Measurements from ENCODE around the gene CERS2. TPM values are rescaled to one million over a fixed set of nuclear protein-coding genes. Genes with fewer than 3 reads are reported as not detected.

Gene CERS2
- total RNA-seq, 1 donor from 2014 or later = 189 TPM

GRCh38 chr1:151012684-151013471 is 38.2 kb upstream of the CERS2 start:
- Mint-ChIP-seq H3K4me1 (ENCODE audit: low read depth, unreplicated experiment) (peaks cover 20% of the 10 kb centered on the region), H3K9me3 (ENCODE audit: unreplicated experiment) (no peaks in the 10 kb centered on the region), H3K36me3 (ENCODE audit: low read depth, unreplicated experiment) (no peaks in the 10 kb centered on the region), H3K27ac (ENCODE audit: unreplicated experiment) (no peak overlapping the region), H3K4me3 (ENCODE audit: unreplicated experiment) (no peak overlapping the region), H3K27me3 (ENCODE audit: low read depth, unreplicated experiment) (no peaks in the 10 kb centered on the region)
- no peak overlapping the region for H3K9ac ChIP-seq (ENCODE audit: low read length)
- DNase-seq (ENCODE audit: low read depth) = peak; percentile 41
- no peak for TF ChIP-seq EZH2 (IDR thresholded peaks at IDR 0.05; ENCODE audit: insufficient read depth, low read length)
- no peak for TF ChIP-seq CTCF (IDR thresholded peaks at IDR 0.05; ENCODE audit: insufficient read depth, low read depth, low read length)
- H4K20me1 ChIP-seq (ENCODE audit: insufficient read depth, low read length) = no peaks in the 10 kb centered on the region
- no peaks in the 10 kb centered on the region for H3K36me3 ChIP-seq (ENCODE audit: insufficient read depth, low read length)
- H3K4me2 ChIP-seq (ENCODE audit: low read length) = peak overlapping the region; percentile 35
- H3K79me2 ChIP-seq (ENCODE audit: insufficient read depth, low read length) = peaks cover 3% of the 10 kb centered on the region
- no peaks in the 10 kb centered on the region for H3K27me3 ChIP-seq (ENCODE audit: insufficient read depth, low read length)
- H3K4me3 ChIP-seq (ENCODE audit: insufficient read depth, low read depth, low read length) = no peak overlapping the region
- FAIRE-seq = no peak
- H3K9me3 ChIP-seq (ENCODE audit: insufficient read depth, low read depth, low read length) = no peaks in the 10 kb centered on the region
- no peak overlapping the region for H2AFZ ChIP-seq (ENCODE audit: low read depth, low read length)
- peaks cover 28% of the 10 kb centered on the region for H3K4me1 ChIP-seq (ENCODE audit: insufficient read depth, low read length)
- no peak overlapping the region for H3K27ac ChIP-seq (ENCODE audit: low read depth, low read length)

GRCh38 chr1:151011154-151011850 is 36.7 kb upstream of the CERS2 start:
- Mint-ChIP-seq H3K4me1 (ENCODE audit: low read depth, unreplicated experiment) (peaks cover 29% of the 10 kb centered on the region), H3K27me3 (ENCODE audit: low read depth, unreplicated experiment) (no peaks in the 10 kb centered on the region), H3K27ac (ENCODE audit: unreplicated experiment) (no peak overlapping the region), H3K9me3 (ENCODE audit: unreplicated experiment) (no peaks in the 10 kb centered on the region), H3K4me3 (ENCODE audit: unreplicated experiment) (peak overlapping the region; percentile 16), H3K36me3 (ENCODE audit: low read depth, unreplicated experiment) (no peaks in the 10 kb centered on the region)
- H3K36me3 ChIP-seq (ENCODE audit: insufficient read depth, low read length) = no peaks in the 10 kb centered on the region
- peaks cover 39% of the 10 kb centered on the region for H3K4me1 ChIP-seq (ENCODE audit: insufficient read depth, low read length)
- no peaks in the 10 kb centered on the region for H3K27me3 ChIP-seq (ENCODE audit: insufficient read depth, low read length)
- H3K9ac ChIP-seq (ENCODE audit: low read length) = no peak overlapping the region
- no peak for FAIRE-seq
- H2AFZ ChIP-seq (ENCODE audit: low read depth, low read length) = no peak overlapping the region
- H4K20me1 ChIP-seq (ENCODE audit: insufficient read depth, low read length) = no peaks in the 10 kb centered on the region
- TF ChIP-seq CTCF (IDR thresholded peaks at IDR 0.05; ENCODE audit: insufficient read depth, low read depth, low read length) = no peak
- no peak for TF ChIP-seq EZH2 (IDR thresholded peaks at IDR 0.05; ENCODE audit: insufficient read depth, low read length)
- peaks cover 3% of the 10 kb centered on the region for H3K79me2 ChIP-seq (ENCODE audit: insufficient read depth, low read length)
- H3K4me2 ChIP-seq (ENCODE audit: low read length) = peak overlapping the region; percentile 28
- no peaks in the 10 kb centered on the region for H3K9me3 ChIP-seq (ENCODE audit: insufficient read depth, low read depth, low read length)
- no peak overlapping the region for H3K4me3 ChIP-seq (ENCODE audit: insufficient read depth, low read depth, low read length)
- no peak for DNase-seq (ENCODE audit: low read depth)
- H3K27ac ChIP-seq (ENCODE audit: low read depth, low read length) = no peak overlapping the region

Measured in astrocyte (in vitro differentiated cells and primary cell).